ENCODE measurements around the gene TRMT11.

DNA sequence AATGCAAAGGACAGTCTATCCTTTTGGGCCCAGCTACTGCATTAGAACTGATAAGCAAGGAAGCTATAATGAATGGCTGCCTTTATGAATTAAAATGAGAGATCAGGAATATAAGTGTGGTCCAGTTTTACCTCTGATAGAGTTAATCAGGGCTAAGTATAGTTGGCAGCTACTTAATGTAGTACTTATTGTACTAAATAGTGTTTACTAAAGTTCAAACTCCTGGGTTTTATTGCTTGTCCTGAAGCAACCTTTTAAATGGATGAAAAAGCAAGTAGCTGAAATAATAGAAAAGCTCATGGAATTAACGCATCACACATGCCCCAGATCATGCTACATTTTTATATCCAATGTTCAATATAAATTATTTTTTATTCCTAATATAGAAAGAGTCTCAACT is 5.3 kb downstream of the TRMT11 start:
- TF ChIP-seq, protein P1, sequence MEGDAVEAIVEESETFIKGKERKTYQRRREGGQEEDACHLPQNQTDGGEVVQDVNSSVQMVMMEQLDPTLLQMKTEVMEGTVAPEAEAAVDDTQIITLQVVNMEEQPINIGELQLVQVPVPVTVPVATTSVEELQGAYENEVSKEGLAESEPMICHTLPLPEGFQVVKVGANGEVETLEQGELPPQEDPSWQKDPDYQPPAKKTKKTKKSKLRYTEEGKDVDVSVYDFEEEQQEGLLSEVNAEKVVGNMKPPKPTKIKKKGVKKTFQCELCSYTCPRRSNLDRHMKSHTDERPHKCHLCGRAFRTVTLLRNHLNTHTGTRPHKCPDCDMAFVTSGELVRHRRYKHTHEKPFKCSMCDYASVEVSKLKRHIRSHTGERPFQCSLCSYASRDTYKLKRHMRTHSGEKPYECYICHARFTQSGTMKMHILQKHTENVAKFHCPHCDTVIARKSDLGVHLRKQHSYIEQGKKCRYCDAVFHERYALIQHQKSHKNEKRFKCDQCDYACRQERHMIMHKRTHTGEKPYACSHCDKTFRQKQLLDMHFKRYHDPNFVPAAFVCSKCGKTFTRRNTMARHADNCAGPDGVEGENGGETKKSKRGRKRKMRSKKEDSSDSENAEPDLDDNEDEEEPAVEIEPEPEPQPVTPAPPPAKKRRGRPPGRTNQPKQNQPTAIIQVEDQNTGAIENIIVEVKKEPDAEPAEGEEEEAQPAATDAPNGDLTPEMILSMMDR (IDR thresholded peaks at IDR 0.05; ENCODE audit: low read length): no peak
- TF ChIP-seq EZH2phosphoT487 (IDR thresholded peaks at IDR 0.05; ENCODE audit: low read length) (no peak), EZH2 (optimal IDR thresholded peaks at IDR 0.05; ENCODE audit: low read depth, low read length) (no peak)
